ENCODE results near the gene IL13RA1. TPM values are rescaled to one million over a fixed set of nuclear protein-coding genes. Genes with fewer than 3 reads are reported as not detected.
"Not testable (repeated sequence)": the region's sequence is repeated elsewhere in the genome, so short reads cannot be mapped to it uniquely, and the experiment has no call there.

Gene IL13RA1
- 27.3 and 29.3 TPM in 2 replicates for total RNA-seq (2014; rRNA removed; shearing (Covaris generic))
- 32.7 and 40.4 TPM in 2 replicates for polyA plus RNA-seq (2015; cell fraction: cytosol; rRNA removed)
- polyA plus RNA-seq (2015; cell fraction: nucleus; rRNA removed) = 19.0 and 21.9 TPM in 2 replicates

DNA sequence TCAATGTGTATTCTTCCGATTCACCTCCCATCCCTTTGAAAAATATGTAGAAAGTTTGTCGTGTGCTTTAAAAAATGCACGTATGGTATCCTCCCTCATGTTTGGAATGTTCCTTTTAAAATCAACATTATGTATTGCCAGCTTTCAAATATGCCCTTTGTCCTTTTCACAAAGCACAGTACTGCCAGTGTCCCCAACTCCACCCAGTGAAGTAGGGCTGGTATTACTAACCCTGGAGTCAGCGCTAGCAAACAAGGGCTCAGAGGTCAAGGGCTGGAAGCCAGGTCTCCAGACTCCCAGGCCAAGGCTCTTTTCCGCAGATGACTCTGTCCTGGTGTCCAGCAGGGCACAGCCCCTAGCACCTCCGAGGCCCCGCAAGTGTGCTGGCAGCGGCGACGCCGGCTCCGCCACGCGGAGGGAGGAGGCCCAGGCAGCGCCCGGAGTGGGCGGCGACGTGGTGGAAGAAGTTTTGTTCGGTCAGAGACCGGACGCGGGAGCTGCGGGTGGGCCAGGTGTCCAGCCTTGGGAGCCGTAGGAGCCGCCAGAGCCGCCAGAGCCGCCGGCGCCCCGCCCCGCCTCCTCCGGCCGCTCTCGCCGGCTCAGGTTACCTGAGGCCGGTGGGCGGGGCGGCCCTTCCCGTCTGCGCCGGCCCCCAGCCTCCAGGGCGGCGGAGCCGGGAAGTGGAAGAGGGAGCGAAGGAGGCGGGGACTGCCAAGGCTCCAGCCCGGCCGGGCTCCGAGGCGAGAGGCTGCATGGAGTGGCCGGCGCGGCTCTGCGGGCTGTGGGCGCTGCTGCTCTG, at the start of gene IL13RA1:
IL13RA1 (plus strand) TSS at position 720 of the 799 bp plus-strand sequence; CDS start at position 753, 33 bp downstream.
- peak; percentile 89 for DNase-seq (ENCODE audit: low read depth)

GRCh38 chrX:118679290-118679689, 48.1 kb upstream of the IL13RA1 start:
- DNase-seq (ENCODE audit: low read depth) = no peak

GRCh38 chrX:118682258-118683014, 45.0 kb upstream of the IL13RA1 start:
- no peak for DNase-seq (ENCODE audit: low read depth)

DNA sequence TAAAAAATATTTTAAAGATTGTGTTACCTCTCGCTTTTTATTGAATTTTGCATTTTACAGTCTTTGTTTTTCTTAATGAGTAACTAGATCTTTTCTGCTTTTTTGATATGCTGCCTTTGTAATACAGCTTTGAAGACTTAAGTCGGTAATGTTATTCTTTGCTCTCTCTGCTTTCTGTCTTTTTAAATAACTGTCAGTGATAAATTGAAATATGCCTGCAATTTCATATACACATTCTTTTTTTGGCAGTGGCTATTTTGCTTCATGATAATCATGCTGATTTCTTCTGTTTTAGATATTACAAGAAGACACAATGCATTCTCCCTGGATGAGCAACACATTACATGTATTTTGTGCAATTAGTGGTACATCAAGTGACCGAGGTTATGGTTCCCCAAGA, 42.0 kb upstream of the IL13RA1 start:
- no peak for DNase-seq (ENCODE audit: low read depth)

DNA sequence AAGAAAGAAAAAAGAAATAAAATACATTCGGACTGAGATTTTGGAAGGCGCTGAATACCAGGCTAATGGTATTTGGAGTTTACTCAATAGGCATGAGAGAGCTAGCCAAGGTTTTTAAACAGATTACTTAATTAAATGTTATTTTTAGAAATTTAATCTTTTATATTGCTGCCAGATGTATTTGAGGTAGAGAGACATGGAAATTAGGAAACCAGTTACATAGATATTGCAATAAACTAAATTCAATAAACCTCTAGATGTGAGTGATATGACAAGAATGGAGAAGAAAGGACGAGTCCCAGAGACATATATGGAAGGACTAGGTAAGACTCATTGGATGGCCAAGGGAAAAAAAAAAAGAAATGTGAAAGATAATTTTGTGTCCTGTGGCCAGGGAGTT, 38.5 kb upstream of the IL13RA1 start:
- no peak for DNase-seq (ENCODE audit: low read depth)

GRCh38 chrX:118693843-118694242, 33.6 kb upstream of the IL13RA1 start:
- DNase-seq (ENCODE audit: low read depth) = no peak

GRCh38 chrX:118694638-118695037, 32.8 kb upstream of the IL13RA1 start:
- no peak for DNase-seq (ENCODE audit: low read depth)

- DNase-seq (ENCODE audit: low read depth) = peak; percentile 40
Measured at GRCh38 chrX:118698516-118699170, 28.8 kb upstream of the IL13RA1 start.

- peak; percentile 75 for DNase-seq (ENCODE audit: low read depth)
Measured at GRCh38 chrX:118702741-118703140, 24.7 kb upstream of the IL13RA1 start.

DNA sequence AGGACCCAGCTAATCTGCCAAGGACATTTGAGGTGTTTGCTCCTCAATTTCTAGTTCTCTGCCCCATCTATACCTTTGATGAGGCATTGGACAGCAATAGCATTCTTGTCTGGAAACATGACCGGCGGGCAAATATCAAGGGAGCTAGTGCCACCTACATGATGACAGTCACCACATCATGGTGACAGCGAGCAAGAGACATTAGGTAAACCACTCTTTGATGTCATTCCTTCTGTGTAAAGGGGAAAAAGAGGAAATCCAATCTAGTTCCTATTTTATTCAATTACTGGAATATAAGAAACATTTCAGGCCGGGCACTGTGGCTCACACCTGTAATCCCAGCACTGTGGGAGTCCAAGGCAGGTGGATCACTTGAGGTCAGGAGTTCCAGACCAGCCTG, 20.7 kb upstream of the IL13RA1 start:
- no peak for DNase-seq (ENCODE audit: low read depth)

DNA sequence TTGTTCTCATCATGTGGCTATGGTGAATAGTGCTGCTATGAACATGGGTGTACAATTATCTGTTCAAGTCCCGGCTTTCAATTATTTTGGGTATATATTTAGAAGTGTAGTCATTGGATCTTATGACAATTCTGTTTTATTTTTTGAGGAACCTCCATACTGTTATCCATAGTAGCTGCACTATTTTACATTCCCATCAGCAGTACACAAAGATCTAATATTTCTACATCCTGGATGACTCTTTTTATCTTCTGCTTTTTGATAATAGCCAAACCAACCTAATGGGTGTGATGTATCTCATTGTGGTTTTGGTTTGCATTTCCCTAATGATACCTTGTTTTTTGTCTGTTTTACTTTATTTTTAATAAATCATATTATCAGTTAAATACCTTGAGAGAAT, 12.9 kb upstream of the IL13RA1 start:
- no peak for DNase-seq (ENCODE audit: low read depth)

DNA sequence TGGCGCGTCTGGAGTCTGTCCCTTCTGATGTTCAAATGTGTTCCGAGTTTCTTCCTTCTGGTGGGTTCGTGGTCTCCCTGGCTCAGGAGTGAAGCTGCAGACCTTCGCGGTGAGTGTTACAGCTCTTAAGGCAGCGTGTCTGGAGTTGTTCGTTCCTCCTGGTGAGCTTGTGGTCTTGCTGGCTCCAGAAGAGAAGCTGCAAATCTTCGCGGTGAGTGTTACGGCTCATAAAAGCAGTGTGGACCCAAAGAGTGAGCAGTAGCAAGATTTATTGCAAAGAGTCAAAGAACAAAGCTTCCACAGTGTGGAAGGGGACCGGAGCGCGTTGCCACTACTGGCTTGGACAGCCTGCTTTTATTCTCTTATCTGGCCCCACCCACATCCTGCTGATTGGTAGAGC, 11.5 kb upstream of the IL13RA1 start:
- DNase-seq (ENCODE audit: low read depth) = not testable (repeated sequence)

DNA sequence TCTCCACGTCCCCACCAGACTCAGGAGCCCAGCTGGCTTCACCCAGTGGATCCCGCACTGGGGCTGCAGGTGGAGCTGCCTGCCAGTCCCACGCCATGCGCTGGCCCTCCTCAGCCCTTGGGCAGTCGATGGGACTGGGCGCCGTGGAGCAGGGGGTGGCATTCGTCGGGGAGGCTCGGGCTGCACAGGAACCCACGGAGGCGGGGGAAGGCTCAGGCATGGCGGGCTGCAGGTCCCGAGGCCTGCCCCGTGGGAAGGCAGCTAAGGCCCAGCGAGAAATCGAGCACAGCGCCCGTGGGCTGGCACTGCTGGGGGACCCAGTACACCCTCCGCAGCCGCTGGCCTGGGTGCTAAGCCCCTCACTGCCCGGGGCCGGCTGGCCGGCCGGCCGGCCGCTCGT, 10.6 kb upstream of the IL13RA1 start:
- not testable (repeated sequence) for DNase-seq (ENCODE audit: low read depth)

GRCh38 chrX:118717678-118718391, 9.6 kb upstream of the IL13RA1 start:
- DNase-seq (ENCODE audit: low read depth) = no peak

DNA sequence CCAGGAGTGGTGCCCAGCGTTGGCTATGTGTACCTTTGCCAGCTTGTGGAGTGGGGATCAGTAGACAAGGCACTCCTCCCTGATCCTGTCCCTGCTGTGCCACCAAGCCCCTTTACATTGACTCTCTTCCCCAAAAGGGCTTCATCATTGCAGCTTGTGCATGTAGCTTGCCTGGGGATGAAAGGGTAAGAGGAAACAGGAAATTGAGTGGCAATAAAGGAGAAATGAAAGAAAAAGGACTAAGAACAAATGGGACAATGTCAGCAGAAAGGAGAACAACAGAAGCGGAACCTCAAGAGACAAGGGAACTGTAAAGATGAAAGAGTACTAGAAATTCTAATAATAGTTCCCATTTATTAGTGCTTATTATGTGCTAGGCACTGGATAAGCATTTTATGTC, 8.7 kb upstream of the IL13RA1 start:
- DNase-seq (ENCODE audit: low read depth) = no peak

DNA sequence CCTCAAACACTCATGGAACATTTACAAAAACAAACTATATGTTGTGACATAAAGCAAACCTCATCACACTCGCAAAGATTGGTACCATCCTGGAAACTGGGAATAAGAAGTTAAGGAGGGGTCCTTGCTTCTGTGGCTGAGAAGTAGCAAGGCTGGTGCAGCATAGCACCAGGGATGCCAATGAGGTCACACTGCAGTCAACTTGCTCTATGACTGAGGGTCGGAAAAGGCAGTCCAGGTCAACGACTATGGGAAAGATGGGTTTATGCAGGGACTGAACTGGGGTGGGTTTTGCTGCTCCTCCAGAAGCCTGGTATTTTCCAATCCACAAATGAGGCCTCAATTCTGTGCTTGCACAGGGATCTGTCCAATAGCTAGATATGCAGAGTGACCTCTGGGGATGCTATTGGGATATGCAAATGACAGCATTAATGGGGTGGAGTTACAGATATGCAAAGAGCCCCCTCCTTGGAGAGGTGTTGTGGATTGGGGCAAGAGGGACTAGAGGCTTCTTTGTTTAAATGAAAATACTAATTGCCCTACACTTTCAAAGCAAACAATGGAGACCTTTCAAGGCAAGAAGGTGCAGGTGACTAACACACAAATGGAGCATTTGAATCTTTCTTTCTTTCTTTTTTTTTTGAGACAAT, 7.2 kb upstream of the IL13RA1 start:
- DNase-seq (ENCODE audit: low read depth) = no peak

DNA sequence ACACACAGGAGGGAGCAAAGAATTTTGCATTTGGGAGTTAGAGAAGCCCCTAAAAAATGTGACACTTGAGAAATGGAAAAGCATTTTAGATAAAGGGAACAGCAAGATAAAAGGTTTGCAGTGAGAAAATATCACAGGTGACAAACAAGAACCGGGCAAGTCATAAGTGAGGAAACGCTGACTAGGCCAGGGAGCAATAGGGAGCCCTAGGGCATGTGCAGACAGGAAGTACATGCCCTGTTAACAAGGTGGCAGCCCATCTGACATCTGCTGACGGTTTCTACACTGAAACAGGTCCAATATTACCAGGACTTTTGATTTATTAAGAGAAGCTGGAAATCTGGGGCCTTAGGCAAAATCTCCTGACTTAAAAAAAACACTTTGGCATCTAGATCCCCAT, 4.0 kb upstream of the IL13RA1 start:
- no peak for DNase-seq (ENCODE audit: low read depth)

DNA sequence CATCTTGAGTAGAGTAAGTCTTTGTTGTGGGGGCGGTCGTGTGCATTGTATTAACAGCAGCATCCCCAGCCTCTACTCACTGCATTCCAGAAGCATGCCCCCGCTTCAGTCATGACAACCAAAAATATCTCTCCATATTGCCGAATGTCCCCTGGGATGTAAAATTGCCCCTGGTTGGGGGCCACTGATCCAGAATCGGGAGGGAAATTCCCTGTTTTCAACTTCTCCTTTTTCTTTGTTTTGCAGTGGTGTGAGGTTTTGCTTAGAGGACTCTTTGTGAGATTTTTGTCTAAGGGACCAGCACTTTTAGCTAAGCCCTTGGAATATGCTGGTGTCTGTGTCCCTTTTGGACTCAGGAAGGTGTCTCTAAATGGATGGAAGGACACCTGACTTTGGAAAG, 3.0 kb upstream of the IL13RA1 start:
- DNase-seq (ENCODE audit: low read depth) = no peak

- DNase-seq (ENCODE audit: low read depth) = peak; percentile 41
Measured at GRCh38 chrX:118724775-118725174, 2.6 kb upstream of the IL13RA1 start.

DNA sequence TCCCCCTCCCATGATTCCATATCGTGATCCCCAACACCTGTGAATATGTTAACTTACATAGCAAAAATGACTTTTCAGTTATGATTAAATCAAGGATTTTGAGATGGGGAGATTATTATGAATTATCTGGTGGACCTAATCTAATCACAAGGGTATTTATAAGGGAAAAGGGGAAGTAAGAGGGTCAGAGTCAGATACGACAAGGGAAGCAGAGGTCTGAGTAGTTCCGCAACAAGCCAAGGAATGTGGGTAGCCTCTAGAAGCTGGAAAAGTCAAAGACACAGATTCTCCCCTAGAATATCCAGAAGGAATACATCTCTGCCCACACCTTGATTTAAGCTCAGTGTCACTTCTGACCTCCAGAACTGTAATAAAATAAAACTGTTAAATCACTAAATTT, 1.0 kb upstream of the IL13RA1 start:
- DNase-seq (ENCODE audit: low read depth) = no peak
